Sigmoid colon (tissue), 4 donors: Measurements from ENCODE around the gene NTN1.

ENCODE experiments used
- CTCF ChIP-seq, 4 experiments: fragments of 450-650 bp in 3 of 4; fragments of 200-600 bp in 1 of 4; IDR thresholded peaks; one replicate each; pipeline ENCODE4 v1.5.1; 2016 to 2019; ENCODE audit warnings: antibody characterized with exemption in 4 of 4, mild to moderate bottlenecking in 3 of 4, moderate library complexity in 2 of 4
- EP300 ChIP-seq, 4 donors: sonication (generic); formaldehyde crosslinking; IDR thresholded peaks; one replicate each; pipeline ENCODE4 v1.6.1; 2017; ENCODE audit warnings: antibody characterized with exemption in 4 of 4
- POLR2A ChIP-seq, 2 donors: fragments of 450-650 bp; IDR thresholded peaks; one replicate each; pipeline ENCODE4 v1.6.1; 2016; ENCODE audit warnings: antibody characterized with exemption in 2 of 2, mild to moderate bottlenecking in 2 of 2, moderate library complexity in 2 of 2

- TF ChIP-seq CTCF (IDR thresholded peaks at IDR 0.05) (no peak), POLR2A (IDR thresholded peaks at IDR 0.05) (no peak), EP300 (IDR thresholded peaks at IDR 0.05) (no peak)
Measured at GRCh38 chr17:9183306-9183705, 162.0 kb downstream of the NTN1 start.
